ENCODE measurements around the gene C15orf39.
A peak's percentile ranks its signal among the peaks of the same experiment; 100 is the strongest.
"Not testable (repeated sequence)": the region's sequence is repeated elsewhere in the genome, so short reads cannot be mapped to it uniquely, and the experiment has no call there.

The C15orf39 gene

GRCh38 chr15:75201616-75202250 is at the start of gene C15orf39:
Gene C15orf39, plus strand, starts transcription at chr15:75201882. Its CDS starts 4,167 bp downstream, at chr15:75206049.
- peak; percentile 52 to 74 (median 60) for DNase-seq (ENCODE audit: low read depth in 3 of 3)

GRCh38 chr15:75152382-75153079 is 49.2 kb upstream of the C15orf39 start:
- DNase-seq (ENCODE audit: low read depth in 3 of 3): no peak

GRCh38 chr15:75153087-75153486 is 48.6 kb upstream of the C15orf39 start:
- DNase-seq (ENCODE audit: low read depth in 3 of 3): no peak

GRCh38 chr15:75153565-75154276 is 48.0 kb upstream of the C15orf39 start:
- no peak for DNase-seq (ENCODE audit: low read depth in 3 of 3)

- DNase-seq (ENCODE audit: low read depth in 3 of 3): no peak
Measured at GRCh38 chr15:75154461-75155062, 47.1 kb upstream of the C15orf39 start.

- no peak for DNase-seq (ENCODE audit: low read depth in 3 of 3)
Measured at GRCh38 chr15:75156326-75157215, 45.1 kb upstream of the C15orf39 start.

- DNase-seq (ENCODE audit: low read depth in 3 of 3): no peak
Measured at GRCh38 chr15:75158402-75158801, 43.3 kb upstream of the C15orf39 start.

- DNase-seq (ENCODE audit: low read depth in 3 of 3): no peak
Measured at GRCh38 chr15:75159244-75159643, 42.4 kb upstream of the C15orf39 start.

GRCh38 chr15:75161106-75161916 is 40.4 kb upstream of the C15orf39 start:
- DNase-seq (ENCODE audit: low read depth in 3 of 3): no peak

GRCh38 chr15:75161917-75162414 is 39.7 kb upstream of the C15orf39 start:
- no peak for DNase-seq (ENCODE audit: low read depth in 3 of 3)

GRCh38 chr15:75163150-75163564 is 38.5 kb upstream of the C15orf39 start:
- DNase-seq (ENCODE audit: low read depth in 3 of 3): no peak

- DNase-seq (ENCODE audit: low read depth in 3 of 3): no peak
Measured at GRCh38 chr15:75164625-75165350, 36.9 kb upstream of the C15orf39 start.

GRCh38 chr15:75166489-75167063 is 35.1 kb upstream of the C15orf39 start:
- not testable (repeated sequence) for DNase-seq (ENCODE audit: low read depth in 3 of 3)

- DNase-seq (ENCODE audit: low read depth in 3 of 3): no peak
Measured at GRCh38 chr15:75167588-75168350, 33.9 kb upstream of the C15orf39 start.

- DNase-seq (ENCODE audit: low read depth in 3 of 3): no peak
Measured at GRCh38 chr15:75168374-75168773, 33.3 kb upstream of the C15orf39 start.

- no peak for DNase-seq (ENCODE audit: low read depth in 3 of 3)
Measured at GRCh38 chr15:75170203-75170602, 31.5 kb upstream of the C15orf39 start.

- DNase-seq (ENCODE audit: low read depth in 3 of 3): no peak
Measured at GRCh38 chr15:75170711-75171341, 30.9 kb upstream of the C15orf39 start.

GRCh38 chr15:75171408-75171807 is 30.3 kb upstream of the C15orf39 start:
- no peak for DNase-seq (ENCODE audit: low read depth in 3 of 3)
